SU-DHL-6 (cell line): Measurements from ENCODE around the gene USP24.

Experiments
- H2AFZ ChIP-seq: fragments of 200-600 bp; sonication (generic); 2 replicates; pipeline ENCODE4 v1.6.1; 2014; ENCODE audit warnings: low read depth, mild to moderate bottlenecking, moderate library complexity, mixed read lengths, antibody characterized with exemption, low read length; ENCODE audit not compliant: severe bottlenecking
- H3F3A ChIP-seq: fragments of 200-600 bp; shearing (Covaris generic); 2 replicates; pipeline ENCODE4 v1.6.0; 2016; ENCODE audit warnings: antibody characterized with exemption, mild to moderate bottlenecking; ENCODE audit not compliant: insufficient read depth
- H3K27ac ChIP-seq: fragments of 200-600 bp; sonication (generic); 2 replicates; pipeline ENCODE4 v1.5.1; 2016; ENCODE audit warnings: low read depth, mild to moderate bottlenecking, low read length, moderate library complexity, mixed read lengths
- H3K27me3 ChIP-seq: fragments of 200-600 bp; sonication (generic), shearing (Covaris generic); 2 replicates; pipeline ENCODE4 v1.6.0; 2014; ENCODE audit warnings: mild to moderate bottlenecking, low read length
- H3K36me3 ChIP-seq: fragments of 200-600 bp; sonication (generic); 2 replicates; pipeline ENCODE4 v1.6.1; 2014; ENCODE audit warnings: mild to moderate bottlenecking, low read length, mixed read lengths
- H3K4me2 ChIP-seq: fragments of 300-600, 200-600 bp; shearing (Covaris generic), sonication (generic); 2 replicates; pipeline ENCODE4 v1.6.0; 2014; ENCODE audit warnings: low read length, low read depth, mild to moderate bottlenecking; ENCODE audit not compliant: poor library complexity, severe bottlenecking
- H3K4me3 ChIP-seq: fragments of 200-600 bp; sonication (generic); 2 replicates; pipeline ENCODE4 v1.5.1; 2014; ENCODE audit warnings: antibody characterized with exemption, low read length, mild to moderate bottlenecking, mixed read lengths; ENCODE audit not compliant: insufficient read depth, poor library complexity, severe bottlenecking
- H3K79me2 ChIP-seq: fragments of 200-600 bp; sonication (generic); 2 replicates; pipeline ENCODE4 v1.6.1; 2014; ENCODE audit warnings: mild to moderate bottlenecking, low read length, moderate library complexity; ENCODE audit not compliant: insufficient read depth
- H3K9ac ChIP-seq: fragments of 200-600 bp; sonication (generic); 2 replicates; pipeline ENCODE4 v1.7.0; 2014; ENCODE audit warnings: mild to moderate bottlenecking, low read length
- H3K9me2 ChIP-seq: fragments of 200-600 bp; sonication (generic); replicated peaks from 2 replicates; pipeline ENCODE4 v1.6.1; 2014; ENCODE audit warnings: low read length; ENCODE audit not compliant: insufficient read depth
- H3K9me3 ChIP-seq: fragments of 200-600 bp; sonication (generic); 2 replicates; pipeline ENCODE4 v1.6.1; 2014; ENCODE audit warnings: low read length, mixed read lengths; ENCODE audit not compliant: insufficient read depth
- H4K20me1 ChIP-seq: fragments of 200-600 bp; sonication (generic); 2 replicates; pipeline ENCODE4 v1.6.1; 2014; ENCODE audit warnings: low read depth, mild to moderate bottlenecking, antibody characterized with exemption, low read length, moderate library complexity, mixed read lengths
- CTCF ChIP-seq: fragments of 200-600 bp; sonication (generic); IDR thresholded peaks from one replicate; pipeline ENCODE4 v1.5.1; 2017; ENCODE audit warnings: antibody characterized with exemption, mild to moderate bottlenecking, low read length, moderate library complexity; ENCODE audit not compliant: insufficient read depth, poor library complexity, severe bottlenecking
- EZH2phosphoT487 ChIP-seq: fragments of 200-600 bp; sonication (generic), shearing (Covaris generic); conservative IDR thresholded peaks from 2 replicates; pipeline ENCODE4 v1.6.1; 2018; ENCODE audit warnings: mild to moderate bottlenecking, antibody characterized with exemption, low read length, moderate library complexity, mixed read lengths

The USP24 gene

DNA sequence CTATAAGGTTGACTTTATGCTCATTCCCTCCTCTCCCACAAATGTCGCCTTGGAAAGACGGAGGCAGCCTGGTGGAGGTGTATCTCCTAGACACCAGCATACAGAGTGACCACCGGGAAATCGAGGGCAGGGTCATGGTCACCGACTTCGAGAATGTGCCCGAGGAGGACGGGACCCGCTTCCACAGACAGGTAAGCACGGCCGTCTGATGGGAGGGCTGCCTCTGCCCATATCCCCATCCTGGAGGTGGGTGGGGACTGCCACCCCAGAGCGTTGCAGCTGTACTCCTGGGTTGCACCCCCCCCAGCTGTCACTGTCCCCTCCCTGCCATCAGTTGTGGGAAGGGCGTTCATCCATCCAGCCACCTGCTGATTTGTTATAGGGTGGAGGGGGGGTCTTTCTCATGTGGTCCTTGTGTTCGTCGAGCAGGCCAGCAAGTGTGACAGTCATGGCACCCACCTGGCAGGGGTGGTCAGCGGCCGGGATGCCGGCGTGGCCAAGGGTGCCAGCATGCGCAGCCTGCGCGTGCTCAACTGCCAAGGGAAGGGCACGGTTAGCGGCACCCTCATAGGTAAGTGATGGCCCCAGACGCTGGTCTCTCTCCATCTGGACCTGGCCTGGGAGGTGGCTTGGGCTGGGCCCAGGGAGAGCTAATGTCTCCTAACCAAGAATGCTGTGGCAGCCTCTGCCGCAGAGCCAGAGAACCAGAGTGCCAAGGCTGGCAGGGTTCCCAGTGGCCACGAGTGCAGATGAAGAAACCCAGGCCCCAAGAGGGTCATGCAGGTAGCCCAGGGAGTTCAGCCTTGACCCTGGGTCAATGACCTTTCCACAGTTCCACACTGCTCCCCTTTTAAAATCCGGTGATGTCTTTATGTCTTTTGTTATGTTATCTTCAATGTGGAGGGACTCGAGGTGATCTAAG lies 162.7 kb downstream of the USP24 start:
- no peaks in the 10 kb centered on the region for H3K36me3 ChIP-seq
- TF ChIP-seq EZH2phosphoT487 (no peak), CTCF (no peak)
- H3K4me3 ChIP-seq, result no peak overlapping the region
- no peak overlapping the region for H3K9ac ChIP-seq
- H2AFZ ChIP-seq, result no peak overlapping the region
- no peaks in the 10 kb centered on the region for H3K27me3 ChIP-seq
- H3K9me3 ChIP-seq, result no peaks in the 10 kb centered on the region
- H3K4me2 ChIP-seq, result no peak overlapping the region
- H4K20me1 ChIP-seq, result no peaks in the 10 kb centered on the region
- H3K9me2 ChIP-seq, result no peaks in the 10 kb centered on the region
- H3K27ac ChIP-seq, result no peak overlapping the region
- H3F3A ChIP-seq, result no peaks in the 10 kb centered on the region
- H3K79me2 ChIP-seq, result no peaks in the 10 kb centered on the region

GRCh38 chr1:55051621-55052020 lies 163.5 kb downstream of the USP24 start:
- Histone ChIP-seq H3K9me3 (no peaks in the 10 kb centered on the region), H3K27ac (no peak overlapping the region), H4K20me1 (no peaks in the 10 kb centered on the region), H3K4me2 (no peak overlapping the region), H3K79me2 (no peaks in the 10 kb centered on the region), H3F3A (no peaks in the 10 kb centered on the region), H3K9ac (no peak overlapping the region), H3K9me2 (no peaks in the 10 kb centered on the region), H3K4me3 (no peak overlapping the region), H3K27me3 (no peaks in the 10 kb centered on the region), H2AFZ (no peak overlapping the region), H3K36me3 (no peaks in the 10 kb centered on the region)
- TF ChIP-seq CTCF (no peak), EZH2phosphoT487 (no peak)

GRCh38 chr1:55051169-55051568 lies 164.0 kb downstream of the USP24 start:
- no peak overlapping the region for H2AFZ ChIP-seq
- no peak overlapping the region for H3K4me2 ChIP-seq
- no peak overlapping the region for H3K9ac ChIP-seq
- no peaks in the 10 kb centered on the region for H4K20me1 ChIP-seq
- no peaks in the 10 kb centered on the region for H3K27me3 ChIP-seq
- no peaks in the 10 kb centered on the region for H3F3A ChIP-seq
- H3K79me2 ChIP-seq, result no peaks in the 10 kb centered on the region
- TF ChIP-seq EZH2phosphoT487, result no peak
- no peak for TF ChIP-seq CTCF
- no peaks in the 10 kb centered on the region for H3K36me3 ChIP-seq
- H3K4me3 ChIP-seq, result no peak overlapping the region
- no peak overlapping the region for H3K27ac ChIP-seq
- no peaks in the 10 kb centered on the region for H3K9me2 ChIP-seq
- no peaks in the 10 kb centered on the region for H3K9me3 ChIP-seq
